ENCODE data around the gene ZFP37.

Gene ZFP37

GRCh38 chr9:112997236-112997941, 59.1 kb downstream of the ZFP37 start:
- H3K9me3 ChIP-seq (ENCODE audit: control insufficient read depth, insufficient read depth, low read length), result peaks cover 46% of the 10 kb centered on the region
- H3K4me1 ChIP-seq (ENCODE audit: control insufficient read depth, low read length), result no peaks in the 10 kb centered on the region
- no peaks in the 10 kb centered on the region for H3K9me2 ChIP-seq (replicated peaks; ENCODE audit: control insufficient read depth, low read length)
- no peak overlapping the region for H3K4me3 ChIP-seq (ENCODE audit: low read length)
- TF ChIP-seq EZH2phosphoT487 (IDR thresholded peaks at IDR 0.05; ENCODE audit: borderline replicate concordance, low read length) (no peak), CTCF (IDR thresholded peaks at IDR 0.05; ENCODE audit: low read depth, low read length, poor library complexity, severe bottlenecking) (no peak)
- no peak overlapping the region for H3K27ac ChIP-seq (ENCODE audit: low read depth, low read length)
- H3K36me3 ChIP-seq (ENCODE audit: control insufficient read depth, low read length), result no peaks in the 10 kb centered on the region
- no peaks in the 10 kb centered on the region for H3F3A ChIP-seq (ENCODE audit: control insufficient read depth, insufficient read depth)
- no peaks in the 10 kb centered on the region for H3K79me2 ChIP-seq (ENCODE audit: control insufficient read depth, low read length)
- no peaks in the 10 kb centered on the region for H4K20me1 ChIP-seq (ENCODE audit: control insufficient read depth, insufficient read depth, low read depth, low read length)
- no peaks in the 10 kb centered on the region for H3K27me3 ChIP-seq (ENCODE audit: control insufficient read depth, low read length)
- H3K4me2 ChIP-seq (ENCODE audit: low read length), result no peak overlapping the region
